Measurements from ENCODE around the gene ATL2.

The ATL2 gene

DNA sequence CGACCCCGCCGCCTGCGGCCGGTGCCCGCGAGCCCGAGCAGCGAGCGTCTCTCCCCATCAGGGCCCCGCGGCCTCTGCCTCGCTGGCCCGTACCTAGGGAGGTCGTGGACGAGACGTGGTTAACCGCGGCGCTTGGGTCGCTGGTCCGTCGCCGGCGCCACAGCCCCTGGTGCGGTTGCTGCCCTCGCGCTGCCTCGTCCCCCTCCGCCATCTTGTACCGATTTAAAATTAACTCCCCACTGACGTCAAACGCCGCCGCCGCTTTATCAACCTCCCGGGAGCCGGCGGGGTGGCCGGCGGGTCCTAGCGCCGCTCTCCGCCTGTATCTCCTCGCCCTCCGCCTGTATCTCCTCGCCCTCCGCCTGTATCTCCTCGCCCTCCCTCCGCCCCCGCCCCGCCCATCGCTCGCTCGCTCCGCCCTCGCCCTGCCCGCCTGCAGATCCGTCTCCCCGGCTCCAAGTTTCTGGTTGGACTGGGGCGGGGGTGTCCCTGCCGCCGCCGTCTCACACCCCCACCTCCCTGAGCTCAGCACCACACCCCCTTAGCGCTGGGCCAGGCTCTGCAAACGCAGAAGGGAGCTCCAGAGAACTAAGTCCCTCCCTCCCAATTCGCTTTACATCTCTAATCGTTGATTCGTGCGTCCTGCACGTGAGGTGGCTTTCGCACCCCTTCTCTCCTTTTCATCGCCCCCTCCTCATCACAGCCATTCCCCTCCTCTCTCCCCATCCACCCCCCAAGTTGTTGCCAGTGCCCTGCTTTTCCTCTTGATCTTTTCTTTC is at the start of gene ATL2:
TSS of gene ATL2 (minus strand) at position 224 of the 779 bp plus-strand sequence. CDS start at position 211, 13 bp downstream.
- no peak for TF ChIP-seq RAD21 (IDR thresholded peaks at IDR 0.05; ENCODE audit: low read depth)
- TF ChIP-seq FOXM1 (IDR thresholded peaks at IDR 0.05; ENCODE audit: borderline replicate concordance, low read depth): peak; percentile 85
- peak; percentile 87 for TF ChIP-seq CREB1 (IDR thresholded peaks at IDR 0.05; ENCODE audit: low read depth)
- no peak for TF ChIP-seq CEBPB (IDR thresholded peaks at IDR 0.05)
- TF ChIP-seq, protein P1, sequence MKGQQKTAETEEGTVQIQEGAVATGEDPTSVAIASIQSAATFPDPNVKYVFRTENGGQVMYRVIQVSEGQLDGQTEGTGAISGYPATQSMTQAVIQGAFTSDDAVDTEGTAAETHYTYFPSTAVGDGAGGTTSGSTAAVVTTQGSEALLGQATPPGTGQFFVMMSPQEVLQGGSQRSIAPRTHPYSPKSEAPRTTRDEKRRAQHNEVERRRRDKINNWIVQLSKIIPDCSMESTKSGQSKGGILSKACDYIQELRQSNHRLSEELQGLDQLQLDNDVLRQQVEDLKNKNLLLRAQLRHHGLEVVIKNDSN (IDR thresholded peaks at IDR 0.05): peak; percentile 35; the same call in 1 of the 2 replicates
- TF ChIP-seq, protein P2, sequence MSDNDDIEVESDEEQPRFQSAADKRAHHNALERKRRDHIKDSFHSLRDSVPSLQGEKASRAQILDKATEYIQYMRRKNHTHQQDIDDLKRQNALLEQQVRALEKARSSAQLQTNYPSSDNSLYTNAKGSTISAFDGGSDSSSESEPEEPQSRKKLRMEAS (IDR thresholded peaks at IDR 0.05): peak; percentile 68; the same call in 1 of the 2 replicates
- TF ChIP-seq TAF1 (IDR thresholded peaks at IDR 0.05; ENCODE audit: low read depth): peak; percentile 96
- peak; percentile 96 for TF ChIP-seq YY1 (IDR thresholded peaks at IDR 0.05; ENCODE audit: low read depth)
- TF ChIP-seq TCF12 (IDR thresholded peaks at IDR 0.05; ENCODE audit: low read depth): no peak; the same call in 1 of the 2 replicates
- peak; percentile 6; the same call in 1 of the 2 replicates for TF ChIP-seq TEAD4 (IDR thresholded peaks at IDR 0.05)
- TF ChIP-seq EP300 (IDR thresholded peaks at IDR 0.05; ENCODE audit: borderline replicate concordance): no peak; the same call in 1 of the 2 replicates
- TF ChIP-seq ZBTB7A (IDR thresholded peaks at IDR 0.05; ENCODE audit: low read depth): no peak

DNA sequence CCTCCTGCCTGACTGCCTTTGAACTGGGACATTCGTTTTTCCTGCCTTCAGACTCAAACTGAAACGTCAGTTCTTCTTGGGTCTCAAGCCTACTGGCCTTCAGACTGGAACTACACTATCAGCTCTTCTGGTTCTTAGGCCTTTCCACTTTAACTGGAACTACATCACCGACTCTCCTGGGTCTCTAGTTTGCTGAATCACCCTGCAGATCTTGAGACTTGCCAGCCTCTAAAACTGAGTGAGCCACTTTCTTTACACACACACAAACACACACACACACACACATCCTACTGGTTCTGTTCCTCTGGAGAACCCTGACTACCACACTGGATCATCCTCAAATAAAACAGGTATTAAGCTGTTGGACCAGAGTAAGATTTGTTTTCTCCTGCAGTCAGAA is 46.7 kb upstream of the ATL2 start:
- no peak for TF ChIP-seq RAD21 (IDR thresholded peaks at IDR 0.05; ENCODE audit: low read depth)
- TF ChIP-seq, protein P1 (IDR thresholded peaks at IDR 0.05): no peak
- no peak for TF ChIP-seq ZBTB7A (IDR thresholded peaks at IDR 0.05; ENCODE audit: low read depth)
- no peak for TF ChIP-seq TAF1 (IDR thresholded peaks at IDR 0.05; ENCODE audit: low read depth)
- TF ChIP-seq EP300 (IDR thresholded peaks at IDR 0.05; ENCODE audit: borderline replicate concordance): no peak
- TF ChIP-seq NFIC (IDR thresholded peaks at IDR 0.05): no peak
- TF ChIP-seq, protein P2 (IDR thresholded peaks at IDR 0.05): no peak
- TF ChIP-seq TCF12 (IDR thresholded peaks at IDR 0.05; ENCODE audit: low read depth): no peak
- TF ChIP-seq CEBPB (IDR thresholded peaks at IDR 0.05): no peak
- no peak for TF ChIP-seq FOXM1 (IDR thresholded peaks at IDR 0.05; ENCODE audit: borderline replicate concordance, low read depth)
- TF ChIP-seq CREB1 (IDR thresholded peaks at IDR 0.05; ENCODE audit: low read depth): no peak
- TF ChIP-seq EGR1 (IDR thresholded peaks at IDR 0.05): no peak
- TF ChIP-seq YY1 (IDR thresholded peaks at IDR 0.05; ENCODE audit: low read depth): no peak
- no peak for TF ChIP-seq TEAD4 (IDR thresholded peaks at IDR 0.05)
- TF ChIP-seq, protein P3, sequence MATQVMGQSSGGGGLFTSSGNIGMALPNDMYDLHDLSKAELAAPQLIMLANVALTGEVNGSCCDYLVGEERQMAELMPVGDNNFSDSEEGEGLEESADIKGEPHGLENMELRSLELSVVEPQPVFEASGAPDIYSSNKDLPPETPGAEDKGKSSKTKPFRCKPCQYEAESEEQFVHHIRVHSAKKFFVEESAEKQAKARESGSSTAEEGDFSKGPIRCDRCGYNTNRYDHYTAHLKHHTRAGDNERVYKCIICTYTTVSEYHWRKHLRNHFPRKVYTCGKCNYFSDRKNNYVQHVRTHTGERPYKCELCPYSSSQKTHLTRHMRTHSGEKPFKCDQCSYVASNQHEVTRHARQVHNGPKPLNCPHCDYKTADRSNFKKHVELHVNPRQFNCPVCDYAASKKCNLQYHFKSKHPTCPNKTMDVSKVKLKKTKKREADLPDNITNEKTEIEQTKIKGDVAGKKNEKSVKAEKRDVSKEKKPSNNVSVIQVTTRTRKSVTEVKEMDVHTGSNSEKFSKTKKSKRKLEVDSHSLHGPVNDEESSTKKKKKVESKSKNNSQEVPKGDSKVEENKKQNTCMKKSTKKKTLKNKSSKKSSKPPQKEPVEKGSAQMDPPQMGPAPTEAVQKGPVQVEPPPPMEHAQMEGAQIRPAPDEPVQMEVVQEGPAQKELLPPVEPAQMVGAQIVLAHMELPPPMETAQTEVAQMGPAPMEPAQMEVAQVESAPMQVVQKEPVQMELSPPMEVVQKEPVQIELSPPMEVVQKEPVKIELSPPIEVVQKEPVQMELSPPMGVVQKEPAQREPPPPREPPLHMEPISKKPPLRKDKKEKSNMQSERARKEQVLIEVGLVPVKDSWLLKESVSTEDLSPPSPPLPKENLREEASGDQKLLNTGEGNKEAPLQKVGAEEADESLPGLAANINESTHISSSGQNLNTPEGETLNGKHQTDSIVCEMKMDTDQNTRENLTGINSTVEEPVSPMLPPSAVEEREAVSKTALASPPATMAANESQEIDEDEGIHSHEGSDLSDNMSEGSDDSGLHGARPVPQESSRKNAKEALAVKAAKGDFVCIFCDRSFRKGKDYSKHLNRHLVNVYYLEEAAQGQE (IDR thresholded peaks at IDR 0.05; ENCODE audit: low read depth): no peak

DNA sequence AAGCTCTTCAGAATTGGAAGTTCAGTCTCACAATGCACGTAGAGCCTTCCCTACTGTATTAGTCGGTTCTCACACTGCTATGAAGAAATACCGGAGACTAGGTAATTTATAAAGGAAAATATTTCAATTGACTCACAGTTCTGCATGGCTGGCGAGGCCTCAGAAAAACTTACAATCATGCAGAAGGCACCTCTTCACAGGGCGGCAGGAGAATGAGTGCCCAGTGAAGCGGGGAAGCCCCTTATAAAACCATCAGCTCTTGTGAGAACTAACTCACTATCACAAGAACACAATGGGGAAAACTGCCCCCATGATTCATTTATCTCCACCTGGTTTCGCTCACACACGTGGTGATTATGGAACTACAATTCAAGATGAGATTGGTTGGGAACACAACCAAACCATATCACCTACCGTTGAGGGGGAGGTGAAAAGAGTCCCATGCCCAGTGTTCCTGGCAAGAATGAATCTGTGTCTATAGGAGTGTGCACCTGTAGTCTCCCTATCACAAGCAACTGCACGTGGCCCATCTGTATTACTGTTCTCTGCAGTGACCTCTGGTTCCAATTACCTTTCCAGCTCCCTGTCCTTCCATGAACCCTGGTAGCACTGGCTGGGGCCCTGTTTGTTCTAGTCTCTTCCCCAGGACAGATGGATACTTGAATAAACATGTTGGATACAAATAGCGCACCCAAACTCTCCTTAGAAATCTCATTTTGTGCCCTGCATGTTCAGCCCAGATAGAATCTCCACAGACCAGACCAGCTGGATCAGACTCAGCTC is 44.4 kb upstream of the ATL2 start:
- TF ChIP-seq RAD21 (IDR thresholded peaks at IDR 0.05; ENCODE audit: low read depth) (no peak), CEBPB (IDR thresholded peaks at IDR 0.05) (peak; percentile 37; the same call in 1 of the 2 replicates), CREB1 (IDR thresholded peaks at IDR 0.05; ENCODE audit: low read depth) (no peak), TEAD4 (IDR thresholded peaks at IDR 0.05) (0 out of 2 replicates have a peak, but pooled peaks have one; percentile 25), TCF12 (IDR thresholded peaks at IDR 0.05; ENCODE audit: low read depth) (peak; percentile 77), EP300 (IDR thresholded peaks at IDR 0.05; ENCODE audit: borderline replicate concordance) (peak; percentile 66; the same call in 1 of the 2 replicates)
- TF ChIP-seq, protein P2 (IDR thresholded peaks at IDR 0.05): peak; percentile 48; the same call in 1 of the 2 replicates

DNA sequence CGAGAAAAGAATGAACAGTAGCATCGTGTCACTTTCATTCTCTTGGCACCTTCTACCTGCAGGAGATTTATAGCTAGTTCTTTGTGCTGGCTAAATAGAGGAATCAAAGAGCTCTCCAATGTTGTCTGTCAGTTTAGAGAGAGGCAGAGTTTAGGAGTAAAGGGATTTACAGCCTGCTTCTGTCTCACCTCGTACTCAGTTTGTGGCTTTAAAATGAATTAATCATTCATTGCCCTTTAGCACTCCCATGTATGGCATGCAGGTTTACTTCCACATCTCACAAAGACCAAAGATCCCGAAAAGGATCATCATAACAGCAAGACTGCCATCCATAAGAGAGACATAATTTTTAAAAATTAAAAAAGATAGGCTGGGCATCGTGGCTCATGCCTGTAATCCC is 42.4 kb upstream of the ATL2 start:
- TF ChIP-seq EGR1 (IDR thresholded peaks at IDR 0.05): no peak
- TF ChIP-seq YY1 (IDR thresholded peaks at IDR 0.05; ENCODE audit: low read depth): no peak
- no peak for TF ChIP-seq FOXM1 (IDR thresholded peaks at IDR 0.05; ENCODE audit: borderline replicate concordance, low read depth)
- TF ChIP-seq, protein P2 (IDR thresholded peaks at IDR 0.05): no peak
- no peak for TF ChIP-seq TAF1 (IDR thresholded peaks at IDR 0.05; ENCODE audit: low read depth)
- TF ChIP-seq TCF12 (IDR thresholded peaks at IDR 0.05; ENCODE audit: low read depth): no peak
- no peak for TF ChIP-seq NFIC (IDR thresholded peaks at IDR 0.05)
- TF ChIP-seq, protein P3 (IDR thresholded peaks at IDR 0.05; ENCODE audit: low read depth): no peak
- TF ChIP-seq EP300 (IDR thresholded peaks at IDR 0.05; ENCODE audit: borderline replicate concordance): no peak
- no peak for TF ChIP-seq ZBTB7A (IDR thresholded peaks at IDR 0.05; ENCODE audit: low read depth)
- TF ChIP-seq CEBPB (IDR thresholded peaks at IDR 0.05): no peak
- TF ChIP-seq CREB1 (IDR thresholded peaks at IDR 0.05; ENCODE audit: low read depth): no peak
- no peak for TF ChIP-seq TEAD4 (IDR thresholded peaks at IDR 0.05)
- no peak for TF ChIP-seq RAD21 (IDR thresholded peaks at IDR 0.05; ENCODE audit: low read depth)
- TF ChIP-seq, protein P1 (IDR thresholded peaks at IDR 0.05): no peak
